ENCODE results near the gene EPN2.

DNA sequence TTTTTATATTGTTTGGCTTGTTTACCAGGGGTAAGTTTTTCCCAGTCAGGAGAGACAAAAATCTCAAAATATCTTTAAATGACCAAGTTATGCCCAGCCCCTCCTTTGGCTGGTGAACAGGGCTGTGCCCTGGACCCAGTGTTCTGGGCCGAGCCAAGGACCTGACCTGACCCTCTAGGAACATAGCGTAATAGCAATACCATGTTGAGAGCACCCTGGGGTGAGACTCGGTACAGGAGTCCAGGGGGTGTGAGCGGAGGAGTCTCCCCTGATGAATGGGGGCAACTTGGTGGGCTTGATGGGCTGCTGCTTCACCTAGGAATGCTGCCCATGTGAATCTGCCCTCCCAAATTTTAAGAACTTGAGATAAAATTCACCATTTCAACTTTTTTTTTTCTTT is 77.9 kb downstream of the EPN2 start:
- TF ChIP-seq POLR2A (IDR thresholded peaks at IDR 0.05) (no peak), CTCF (IDR thresholded peaks at IDR 0.05) (no peak)
